Common myeloid progenitor, CD34-positive (primary cell): Measurements from ENCODE around the gene QSER1.
"Not testable (repeated sequence)": the region's sequence is repeated elsewhere in the genome, so short reads cannot be mapped to it uniquely, and the experiment has no call there.

Experiments used
- CTCF ChIA-PET: fragments of 350-600 bp; sonication (Branson Sonifier 250); formaldehyde crosslinking; loops from one replicate; lab custom pipeline; 2021; ENCODE audit warnings: antibody characterized with exemption; lab: Charles Lee
- POLR2A ChIA-PET: fragments of 350-600 bp; sonication (Branson Sonifier 250); formaldehyde crosslinking; loops from one replicate; lab custom pipeline; 2021; ENCODE audit warnings: antibody characterized with exemption; lab: Charles Lee
- DNase-seq, 3 donors: peaks; one replicate each; pipeline versions ENCODE4 v3.0.0 to v3.0.0-alpha.2; 2013
- H3K27ac ChIP-seq, 2 experiments: 1 replicate in 1 of 2; 2 replicates in 1 of 2; pipeline ENCODE4 v1.7.0; 2013; ENCODE audit warnings: inconsistent platforms in 2 of 2, low read length in 2 of 2, mild to moderate bottlenecking in 2 of 2, low read depth in 1 of 2, moderate library complexity in 1 of 2; ENCODE audit not compliant: severe bottlenecking in 2 of 2, insufficient read depth in 1 of 2, poor library complexity in 1 of 2
- H3K27me3 ChIP-seq, 5 experiments: replicated peaks in 2 of 5; 1 replicate in 3 of 5; 2 replicates in 2 of 5; pipeline versions ENCODE4 v1.6.1 to v1.7.0; 2013; ENCODE audit warnings: low read length in 4 of 5, mild to moderate bottlenecking in 2 of 5, moderate library complexity in 2 of 5, inconsistent platforms in 1 of 5; ENCODE audit not compliant: insufficient read depth in 5 of 5, control insufficient read depth in 4 of 5
- H3K36me3 ChIP-seq, 4 experiments: 1 replicate in 2 of 4; 2 replicates in 2 of 4; pipeline versions ENCODE4 v1.6.1 to v1.7.0; 2013; ENCODE audit warnings: low read length in 3 of 4, control low read depth in 1 of 4, mild to moderate bottlenecking in 1 of 4; ENCODE audit not compliant: control insufficient read depth in 4 of 4, insufficient read depth in 4 of 4
- H3K4me1 ChIP-seq, 4 experiments: 1 replicate in 3 of 4; 2 replicates in 1 of 4; pipeline versions ENCODE4 v1.6.1 to v1.7.1; 2013; ENCODE audit warnings: low read length in 3 of 4, mild to moderate bottlenecking in 3 of 4, control low read depth in 1 of 4, inconsistent platforms in 1 of 4, moderate library complexity in 1 of 4; ENCODE audit not compliant: control insufficient read depth in 4 of 4, insufficient read depth in 4 of 4; ENCODE audit errors: control extremely low read depth in 1 of 4
- H3K4me3 ChIP-seq, 7 experiments: 1 replicate in 4 of 7; 2 replicates in 3 of 7; pipeline versions ENCODE4 v1.5.1 to v1.7.0; 2013; ENCODE audit warnings: mild to moderate bottlenecking in 7 of 7, low read length in 6 of 7, moderate library complexity in 6 of 7, inconsistent platforms in 2 of 7, low read depth in 2 of 7, control low read depth in 1 of 7; ENCODE audit not compliant: insufficient read depth in 4 of 7, control insufficient read depth in 1 of 7; ENCODE audit errors: extremely low read depth in 1 of 7
- H3K9me3 ChIP-seq, 5 experiments: 1 replicate in 4 of 5; 2 replicates in 1 of 5; pipeline versions ENCODE4 v1.6.1 to v1.7.1; 2013; ENCODE audit warnings: low read length in 4 of 5, mild to moderate bottlenecking in 2 of 5, inconsistent platforms in 1 of 5, low read depth in 1 of 5, moderate library complexity in 1 of 5; ENCODE audit not compliant: control insufficient read depth in 4 of 5, insufficient read depth in 2 of 5; ENCODE audit errors: control extremely low read depth in 1 of 5
- WGBS: methylation state at CpG from one replicate; pipeline ENCODE4 v1.1.5; 2013; ENCODE audit not compliant: insufficient coverage; 5-methylcytosine and 5-hydroxymethylcytosine counted together

Gene QSER1

DNA sequence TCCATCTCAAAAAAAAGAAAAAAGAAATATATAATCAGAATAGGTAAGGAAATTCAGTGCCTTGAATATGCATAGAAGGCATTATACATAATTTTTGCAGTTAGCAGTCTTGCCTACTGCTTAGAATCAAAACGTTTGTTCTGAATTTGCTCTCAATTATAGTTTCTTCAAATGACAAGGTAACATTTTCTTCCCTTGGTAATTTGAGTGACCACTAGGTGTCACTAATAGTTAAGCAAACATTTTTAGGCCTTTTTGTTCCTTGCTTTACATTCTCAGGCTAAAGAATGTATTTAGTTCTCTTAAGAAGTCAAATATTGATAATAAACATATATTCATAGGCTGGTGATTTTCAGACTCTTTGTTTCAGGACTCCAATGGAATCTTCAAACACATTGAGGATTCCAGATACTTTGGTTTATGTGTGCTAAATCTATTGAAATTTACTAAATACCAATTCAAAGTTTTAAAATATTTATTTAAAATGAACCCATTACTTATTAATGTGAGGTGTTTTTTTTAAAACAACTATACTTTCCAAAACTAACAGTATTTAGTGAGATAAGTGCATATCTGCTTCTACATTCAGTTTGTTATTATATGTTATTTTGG, 68.0 kb downstream of the QSER1 start:
- DNase-seq, result peak; percentile 60 to 83 (median 76)
- Histone ChIP-seq H3K27ac (no peak overlapping the region), H3K4me1 (no peaks in the 10 kb centered on the region), H3K27me3 (no peaks in the 10 kb centered on the region), H3K36me3 (peaks cover 9 to 48% (median 30%) of the 10 kb centered on the region in 4 experiments), H3K4me3 (no peak overlapping the region), H3K9me3 (no peaks in the 10 kb centered on the region)
- CTCF ChIA-PET, result interaction anchor here (0.7 to 11.7 kb wide), 10 partner anchors 8 to 727 kb away, joined by 3 to 145 read pairs (median 4); partner anchors contain the start of gene TCP11L1
- POLR2A ChIA-PET, result no interaction called here
- WGBS, result no CpG with 5 or more reads among the region's 1 CpG

DNA sequence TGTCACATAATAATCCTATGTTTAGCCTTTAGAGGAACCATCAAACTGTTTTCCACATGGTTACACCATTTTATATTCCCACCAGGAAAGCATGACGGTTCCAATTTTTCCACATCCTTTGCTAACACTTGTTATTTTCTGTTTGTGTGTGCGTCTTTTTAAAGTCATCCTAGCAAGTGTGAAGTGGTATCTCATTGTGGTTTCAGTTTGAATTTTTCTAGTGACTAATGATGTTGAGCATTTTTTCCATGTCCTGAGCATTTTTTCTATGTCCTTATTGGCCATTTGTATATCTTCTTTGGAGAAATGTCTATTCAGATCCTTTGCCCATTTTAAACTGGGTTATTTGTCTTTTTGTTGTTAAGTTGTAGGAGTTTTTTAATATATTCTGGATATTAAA, 69.4 kb downstream of the QSER1 start:
- no peaks in the 10 kb centered on the region for H3K4me1 ChIP-seq
- ChIA-PET CTCF (interaction anchor here (0.9 to 11.7 kb wide), 6 partner anchors 11 to 153 kb away, joined by 3 to 145 read pairs (median 3); no protein-coding TSS in a partner anchor), POLR2A (no interaction called here)
- no peak overlapping the region for H3K4me3 ChIP-seq
- peak in 2 of 3 donors; percentile 9 to 15 for DNase-seq
- WGBS, result no CpG with 5 or more reads among the region's 2 CpGs
- H3K27me3 ChIP-seq, result no peaks in the 10 kb centered on the region
- no peaks in the 10 kb centered on the region for H3K9me3 ChIP-seq
- peaks cover 8 to 47% (median 27%) of the 10 kb centered on the region in 4 experiments for H3K36me3 ChIP-seq
- H3K27ac ChIP-seq, result no peak overlapping the region

DNA sequence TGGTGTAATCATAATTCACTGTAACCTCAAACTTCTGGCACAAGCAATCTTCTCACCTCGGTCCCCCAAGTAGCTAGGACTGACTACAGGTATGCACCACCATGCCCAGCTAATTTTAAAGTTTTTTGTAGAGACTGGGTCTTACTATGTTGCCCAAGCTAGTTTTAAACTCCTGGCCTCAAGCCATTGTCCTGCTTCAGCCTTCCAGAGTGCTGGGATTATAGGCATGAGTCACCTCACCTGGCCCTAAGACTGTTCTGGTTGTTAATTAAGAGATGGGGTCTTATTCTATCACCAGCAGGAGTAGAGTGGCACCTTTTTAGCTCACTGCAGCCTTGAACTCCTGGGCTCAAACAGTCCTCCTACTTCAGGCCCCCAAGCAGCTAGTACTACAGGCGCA, 71.1 kb downstream of the QSER1 start:
- DNase-seq, result no peak
- Histone ChIP-seq H3K36me3 (peaks cover 6 to 35% (median 21%) of the 10 kb centered on the region in 4 experiments), H3K27ac (no peak overlapping the region), H3K27me3 (no peaks in the 10 kb centered on the region), H3K9me3 (no peaks in the 10 kb centered on the region), H3K4me3 (no peak overlapping the region), H3K4me1 (no peaks in the 10 kb centered on the region)
- CTCF ChIA-PET, result interaction anchor here (1.0 to 11.7 kb wide), 3 partner anchors 61 to 101 kb away, joined by 3 to 145 read pairs (median 3); no protein-coding TSS in a partner anchor
- POLR2A ChIA-PET, result no interaction called here
- WGBS, result 100% methylated on average over 1 of the region's 2 CpGs

DNA sequence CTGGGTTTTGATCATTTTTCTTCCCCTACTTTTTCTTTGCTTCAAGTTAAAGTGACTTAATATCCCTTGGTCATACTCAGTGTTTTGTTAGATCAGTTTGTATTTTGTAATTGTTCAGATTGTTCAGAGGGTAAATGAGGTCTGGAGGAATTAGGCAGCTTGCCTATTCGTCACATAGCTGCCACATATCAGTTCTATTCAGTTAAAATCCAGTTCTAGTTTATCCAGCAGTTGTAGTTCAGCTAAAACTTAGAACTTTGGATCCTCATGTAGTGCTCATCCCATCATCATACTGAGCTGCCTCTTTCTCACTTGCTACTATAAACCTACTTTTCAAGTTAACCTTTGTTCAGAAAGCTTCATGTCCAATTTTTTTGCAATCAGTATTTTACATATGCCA, 75.9 kb downstream of the QSER1 start:
- Histone ChIP-seq H3K4me3 (no peak overlapping the region), H3K4me1 (no peaks in the 10 kb centered on the region), H3K36me3 (peaks cover 6 to 43% (median 27%) of the 10 kb centered on the region in 4 experiments), H3K9me3 (no peaks in the 10 kb centered on the region), H3K27ac (no peak overlapping the region), H3K27me3 (no peaks in the 10 kb centered on the region)
- WGBS, result 100% methylated on average over 1 of the region's 1 CpG
- ChIA-PET CTCF (interaction anchor here (1.1 to 11.7 kb wide), 5 partner anchors 9 to 96 kb away, joined by 3 to 145 read pairs (median 6); no protein-coding TSS in a partner anchor), POLR2A (no interaction called here)
- DNase-seq, result no peak

DNA sequence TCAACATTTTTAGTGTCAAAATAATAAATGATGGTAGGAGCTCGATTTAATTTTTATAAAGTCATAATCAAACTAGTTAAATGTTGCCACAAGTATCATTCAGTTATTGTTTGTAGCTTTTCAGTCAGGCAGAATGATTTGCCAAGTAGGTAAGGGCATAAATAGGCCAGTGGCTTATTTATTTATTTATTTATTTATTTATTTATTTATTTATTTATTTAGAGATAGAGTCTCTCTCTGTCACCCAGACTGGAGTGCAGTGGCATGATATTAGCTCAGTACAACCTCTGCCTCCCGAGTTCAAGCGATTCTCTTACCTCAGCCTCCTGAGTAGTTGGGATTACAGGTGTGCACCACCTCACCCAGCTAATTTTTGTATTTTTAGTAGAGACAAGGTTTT, 79.6 kb downstream of the QSER1 start:
- DNase-seq, H3K4me3 ChIP-seq, H3K4me1 ChIP-seq, POLR2A ChIA-PET, H3K27me3 ChIP-seq, H3K9me3 ChIP-seq, H3K27ac ChIP-seq: not testable (repeated sequence)
- CTCF ChIA-PET, result interaction anchor here (0.9 to 11.7 kb wide), 2 partner anchors 11 to 92 kb away, joined by 4 to 145 read pairs; no protein-coding TSS in a partner anchor
- peaks cover 8 to 48% (median 38%) of the 10 kb centered on the region in 4 experiments for H3K36me3 ChIP-seq
- WGBS, result 80% methylated on average over 2 of the region's 3 CpGs

DNA sequence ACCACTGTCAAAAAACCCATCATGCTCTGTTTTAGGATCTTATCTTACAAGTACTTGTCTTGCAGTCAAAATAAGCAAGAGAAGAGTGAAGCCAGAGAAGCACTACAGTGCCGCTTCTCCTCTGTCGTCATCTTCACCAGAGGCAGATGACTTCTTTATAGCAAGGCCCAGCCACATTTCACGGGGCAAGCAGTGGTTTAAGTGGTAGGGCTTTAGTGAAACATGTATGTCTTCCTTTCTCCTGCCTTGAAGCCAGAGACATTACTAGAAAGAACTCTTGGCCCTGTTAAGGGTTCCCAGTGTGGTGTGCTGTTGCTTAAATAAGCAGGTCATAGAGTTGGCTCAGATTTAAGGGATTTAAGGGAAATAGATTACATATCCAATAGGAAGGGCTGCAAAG, 80.2 kb downstream of the QSER1 start:
- Histone ChIP-seq H3K4me3 (no peak overlapping the region), H3K9me3 (no peaks in the 10 kb centered on the region), H3K27me3 (no peaks in the 10 kb centered on the region), H3K4me1 (no peaks in the 10 kb centered on the region), H3K27ac (no peak overlapping the region), H3K36me3 (peaks cover 10 to 50% (median 40%) of the 10 kb centered on the region in 4 experiments)
- DNase-seq, result no peak
- ChIA-PET CTCF (interaction anchor here (0.9 kb wide), 1 partner anchor 11 kb away, joined by 4 read pairs; no protein-coding TSS in a partner anchor), POLR2A (no interaction called here)
- whole genome bisulfite sequencing, result 100% methylated on average over 1 of the region's 3 CpGs

DNA sequence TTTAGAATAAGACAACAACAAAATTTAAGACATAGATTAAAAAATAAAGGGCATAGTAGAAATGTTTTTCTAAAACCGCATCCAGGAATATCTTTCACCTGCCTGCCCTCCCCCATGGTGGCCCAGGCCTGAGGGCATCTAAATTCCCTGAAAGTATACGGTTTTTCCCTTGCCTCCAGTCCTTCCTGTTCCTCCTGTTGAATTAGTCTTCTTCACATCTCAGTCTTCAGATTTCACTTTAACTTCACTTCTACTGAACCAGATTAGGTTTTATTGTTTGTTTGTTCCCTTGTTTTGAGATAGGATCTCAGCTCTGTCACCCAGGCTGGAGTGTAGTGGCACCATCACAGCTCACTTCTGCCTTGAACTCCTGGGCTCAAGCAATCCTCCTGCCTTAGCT, 90.0 kb downstream of the QSER1 start:
- ChIA-PET POLR2A (no interaction called here), CTCF (interaction anchor here (1.4 kb wide), 1 partner anchor 57 kb away, joined by 4 read pairs; the partner anchor contains the start of gene TCP11L1)
- no CpG with 5 or more reads among the region's 2 CpGs for WGBS
- no peaks in the 10 kb centered on the region for H3K9me3 ChIP-seq
- H3K4me3 ChIP-seq, result no peak overlapping the region
- no peak overlapping the region for H3K27ac ChIP-seq
- H3K27me3 ChIP-seq, result no peaks in the 10 kb centered on the region
- peaks cover 0 to 8% (median 6%) of the 10 kb centered on the region in 4 experiments for H3K36me3 ChIP-seq
- DNase-seq, result no peak
- H3K4me1 ChIP-seq, result no peaks in the 10 kb centered on the region
